ENCODE data around the gene SH2B3.
A peak's percentile ranks its signal among the peaks of the same experiment; 100 is the strongest.
"Not testable (repeated sequence)": the region's sequence is repeated elsewhere in the genome, so short reads cannot be mapped to it uniquely, and the experiment has no call there.

SH2B3 gene

DNA sequence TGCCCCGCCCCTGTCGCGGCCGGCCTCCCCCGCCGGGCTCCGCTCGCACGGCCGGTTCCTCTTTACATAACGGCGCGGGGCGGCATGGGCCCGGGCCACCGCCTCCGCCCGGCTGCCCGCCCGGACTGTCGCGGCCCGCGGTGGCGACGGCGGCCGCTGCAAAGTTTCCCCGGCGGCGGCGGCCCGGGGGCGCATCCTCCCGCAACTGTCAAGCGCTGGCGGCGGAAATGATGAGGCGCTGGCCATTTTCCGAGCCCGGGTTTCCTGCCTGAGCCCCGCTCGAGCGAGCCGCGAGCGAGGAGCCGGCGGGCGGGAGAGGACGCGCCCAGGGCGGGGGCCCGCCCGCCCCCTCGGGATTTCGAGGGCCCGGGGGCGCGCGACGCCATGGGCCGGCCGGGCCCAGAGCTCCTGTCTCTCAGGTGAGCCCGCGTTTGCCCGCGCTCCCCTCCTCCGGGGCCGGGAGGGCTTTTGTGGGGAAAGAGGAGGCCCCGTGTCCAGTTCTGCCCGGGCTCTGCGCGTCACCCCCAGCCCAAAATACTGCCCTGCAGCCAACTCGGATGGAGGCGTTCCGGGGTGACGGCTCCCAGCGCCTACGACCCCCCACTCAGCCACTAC lies at the start of gene SH2B3:
Gene SH2B3, plus strand, starts transcription at position 65 of the 615 bp plus-strand sequence. CDS start 12,223 bp downstream, outside the sequence.
- DNase-seq: peak; percentile 92

GRCh38 chr12:111359231-111359913 lies 46.4 kb upstream of the SH2B3 start:
- DNase-seq: peak; percentile 69

DNA sequence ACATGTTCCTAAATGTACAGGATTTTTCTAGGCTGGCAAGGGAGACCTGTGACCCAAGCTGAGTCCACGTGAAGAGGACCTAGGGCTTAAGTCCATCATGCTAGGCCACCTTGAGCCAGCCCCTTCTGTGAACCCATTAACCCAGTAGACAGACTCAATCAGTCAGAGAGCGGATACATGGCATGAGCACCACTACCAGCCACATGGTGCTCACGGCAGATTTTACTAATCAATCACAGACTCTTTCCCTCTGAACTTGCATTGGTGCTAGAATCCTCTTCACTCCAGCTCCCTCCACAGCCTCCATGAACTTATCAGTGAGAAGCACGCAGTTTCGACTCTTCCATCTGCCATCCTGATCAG lies 45.8 kb upstream of the SH2B3 start:
- no peak for DNase-seq

- DNase-seq: no peak
Observed at GRCh38 chr12:111360325-111360930, 45.3 kb upstream of the SH2B3 start.

DNA sequence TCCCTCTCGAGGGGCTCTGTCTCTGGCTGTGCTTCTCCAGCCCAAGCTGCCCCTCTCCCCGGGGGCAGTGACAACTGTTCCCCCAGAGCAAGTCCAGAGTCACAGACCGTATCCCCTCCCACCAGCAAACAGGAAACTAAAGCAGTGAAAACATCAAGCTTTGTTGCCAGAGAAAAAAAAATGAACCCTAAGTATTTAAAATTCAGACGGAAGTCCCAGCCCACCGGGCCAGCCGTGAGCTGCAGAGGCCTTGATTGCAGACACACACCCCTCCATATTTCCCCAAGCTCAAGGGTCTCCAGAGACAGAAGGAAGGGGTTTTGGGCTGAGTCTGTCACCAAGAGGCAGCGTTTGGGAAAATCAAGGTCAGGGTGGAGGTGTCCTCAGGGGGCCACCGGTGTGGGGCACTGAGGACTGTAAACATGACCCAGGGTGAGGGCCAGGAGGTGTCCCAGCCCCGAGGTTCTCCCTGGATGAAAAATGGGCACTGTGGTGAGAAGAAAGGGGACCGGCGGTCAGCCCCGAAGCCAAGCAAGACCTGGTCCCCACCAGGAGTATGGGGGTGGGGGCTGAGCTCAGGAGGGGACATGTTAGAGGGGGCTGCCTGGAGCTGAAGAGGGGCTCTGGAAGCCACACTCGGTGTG lies 44.5 kb upstream of the SH2B3 start:
- DNase-seq: no peak

- DNase-seq: no peak
Observed at GRCh38 chr12:111361717-111362576, 43.8 kb upstream of the SH2B3 start.

- no peak for DNase-seq
Observed at GRCh38 chr12:111362687-111363475, 42.8 kb upstream of the SH2B3 start.

GRCh38 chr12:111363578-111363977 lies 42.1 kb upstream of the SH2B3 start:
- DNase-seq: no peak

DNA sequence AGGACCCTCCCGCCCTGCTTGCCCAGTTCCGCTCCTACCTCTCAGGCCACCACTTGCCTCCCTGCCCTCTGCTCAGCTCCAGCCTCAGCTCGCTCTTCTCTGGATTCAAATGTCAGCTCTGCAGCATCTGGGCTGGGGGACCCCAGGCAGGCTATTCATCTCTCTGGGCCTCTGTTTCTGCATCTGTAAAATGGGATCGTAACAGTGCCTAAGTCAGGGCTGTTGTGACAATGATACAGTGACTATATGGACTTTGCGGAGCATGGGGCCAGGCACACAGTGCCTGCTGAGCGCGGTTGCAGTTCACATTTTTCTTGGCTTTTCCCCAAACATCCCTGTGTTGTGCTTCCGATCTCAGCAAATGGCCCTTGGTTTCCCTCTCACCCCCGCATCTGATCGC lies 39.6 kb upstream of the SH2B3 start:
- DNase-seq: no peak

GRCh38 chr12:111366583-111366982 lies 39.1 kb upstream of the SH2B3 start:
- no peak for DNase-seq

GRCh38 chr12:111367661-111368221 lies 38.0 kb upstream of the SH2B3 start:
- no peak for DNase-seq

- peak; percentile 63 for DNase-seq
Observed at GRCh38 chr12:111368291-111368787, 37.4 kb upstream of the SH2B3 start.

GRCh38 chr12:111368788-111369495 lies 36.8 kb upstream of the SH2B3 start, which contains the start of gene PHETA1:
Gene PHETA1, minus strand, starts transcription at chr12:111369095. Its CDS starts 5,668 bp downstream, at chr12:111363427.
- peak; percentile 93 for DNase-seq

DNA sequence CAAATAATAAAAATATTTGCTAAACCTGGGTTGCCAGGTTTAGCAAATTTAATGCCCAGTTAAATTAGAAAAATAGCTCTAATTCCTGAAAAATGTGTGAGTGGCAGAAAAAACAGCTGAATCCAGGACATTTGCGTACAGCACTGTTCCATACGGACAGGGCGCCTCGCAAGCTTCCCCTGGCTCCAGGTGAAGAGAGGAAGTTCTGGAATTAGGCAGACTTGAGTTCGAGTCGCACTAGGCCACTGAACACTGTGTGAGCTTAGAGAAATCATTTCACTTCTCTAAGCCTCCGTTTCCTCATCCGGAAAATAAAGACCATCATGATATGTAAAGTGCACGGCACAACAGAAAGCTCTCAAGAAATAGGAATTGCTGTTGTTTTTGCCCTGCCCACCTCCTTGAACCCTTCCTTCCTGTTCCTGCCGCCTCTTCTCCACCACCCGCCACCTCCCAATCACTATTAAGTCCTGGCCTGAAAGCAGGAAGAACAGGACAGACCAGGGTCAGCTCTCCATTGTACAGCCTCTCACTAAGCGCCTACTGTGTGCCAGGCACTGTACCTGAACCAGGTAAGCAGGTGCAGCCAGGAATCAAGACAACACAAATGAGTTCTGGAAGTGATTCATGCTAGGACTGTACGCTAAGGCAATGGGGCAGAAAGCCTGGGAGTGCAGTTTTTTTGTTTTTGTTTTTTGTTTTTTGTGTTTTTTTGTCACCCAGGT lies 36.1 kb upstream of the SH2B3 start:
- DNase-seq: no peak

DNA sequence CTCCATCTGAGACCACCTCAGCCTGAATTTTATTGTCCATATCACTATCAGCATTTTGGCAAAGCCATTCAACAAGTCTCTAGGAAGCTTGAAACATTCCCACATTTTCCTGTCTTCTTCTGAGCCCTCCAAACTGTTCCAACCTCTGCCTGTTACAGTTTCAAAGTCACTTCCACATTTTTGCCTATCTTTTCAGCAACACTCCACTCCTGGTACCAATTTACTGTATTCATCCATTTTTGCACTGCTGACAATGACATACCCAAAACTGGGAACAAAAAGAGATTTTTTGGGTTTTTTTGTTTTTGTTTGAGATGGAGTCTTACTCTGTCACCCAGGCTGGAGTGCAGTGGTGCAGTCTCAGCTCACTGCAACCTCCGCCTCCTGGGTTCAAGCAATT lies 32.5 kb upstream of the SH2B3 start:
- DNase-seq: not testable (repeated sequence)

GRCh38 chr12:111377440-111377839 lies 28.3 kb upstream of the SH2B3 start:
- DNase-seq: no peak

DNA sequence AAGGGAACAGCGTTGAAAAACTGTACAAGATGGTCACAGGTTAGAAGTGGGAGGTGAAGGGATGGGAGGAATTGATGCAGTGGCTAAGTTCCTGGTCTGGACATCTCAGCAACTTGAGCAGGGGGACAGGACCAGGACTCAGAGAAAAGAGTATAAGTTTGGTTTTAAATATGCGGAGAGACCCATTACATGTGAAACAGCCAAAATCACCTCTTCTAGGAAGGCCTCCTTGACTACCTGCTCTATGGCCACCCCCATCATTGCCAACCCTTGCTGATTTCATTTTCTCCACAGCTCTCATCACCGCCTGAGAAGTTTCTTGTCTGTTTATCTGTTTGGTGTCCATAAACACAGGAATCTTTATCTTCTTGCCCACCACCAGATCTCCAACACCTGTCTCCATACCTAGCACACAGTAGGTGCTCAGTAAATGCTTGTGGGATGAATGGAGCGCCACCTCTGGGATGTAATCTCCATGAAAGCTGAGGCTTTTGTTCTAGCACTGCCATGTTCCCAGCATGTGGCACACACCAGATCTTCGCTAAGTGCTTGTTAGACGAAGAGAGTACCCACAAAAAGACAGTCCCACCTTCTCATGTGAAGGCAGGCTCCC lies 25.7 kb upstream of the SH2B3 start:
- no peak for DNase-seq

- no peak for DNase-seq
Observed at GRCh38 chr12:111384596-111384995, 21.1 kb upstream of the SH2B3 start.

GRCh38 chr12:111386885-111387284 lies 18.8 kb upstream of the SH2B3 start:
- DNase-seq: no peak
